NCI-H226 (cell line): Measurements from ENCODE around the gene BMP5.

Experiments
- DNase-seq: peaks from one replicate; pipeline ENCODE4 v3.0.0-alpha.2; 2015

BMP5 gene

DNA sequence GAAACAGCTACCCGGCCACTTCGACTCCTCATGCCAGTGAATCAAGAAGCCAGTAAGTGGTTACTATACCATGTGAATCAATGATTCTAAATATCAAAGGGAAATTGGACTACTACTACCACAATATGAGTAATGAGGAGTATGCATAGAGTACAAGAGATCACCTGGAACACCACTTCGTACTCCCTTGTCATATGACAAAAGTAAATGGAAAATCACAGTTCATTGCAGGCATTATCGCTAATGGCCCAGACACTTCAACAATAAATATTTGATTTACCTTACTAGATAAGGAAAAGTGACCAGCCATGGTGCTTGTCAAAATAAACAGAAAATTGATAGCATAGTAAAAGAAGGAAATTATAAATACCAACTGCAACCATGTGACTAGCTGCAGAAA, 73.1 kb downstream of the BMP5 start:
- no peak for DNase-seq

DNA sequence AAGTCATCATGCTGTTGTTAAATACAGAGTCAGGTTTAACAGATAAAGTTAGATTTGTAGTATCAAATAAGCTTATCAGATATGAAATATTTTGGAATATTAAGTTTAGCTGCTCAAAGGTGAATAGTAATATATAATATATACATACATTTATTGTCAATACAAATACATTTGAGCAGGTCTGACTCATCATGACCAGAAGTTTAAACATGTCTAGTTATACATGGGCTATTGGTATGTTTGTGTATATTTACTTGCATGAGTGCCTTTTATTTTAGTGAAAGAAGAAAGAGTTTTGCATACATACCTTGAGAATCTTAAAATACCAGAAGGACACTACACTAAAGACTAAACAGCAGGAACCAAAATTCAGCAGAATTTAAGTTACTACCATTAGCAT, 76.8 kb downstream of the BMP5 start:
- no peak for DNase-seq

GRCh38 chr6:55794136-55794812, 81.1 kb downstream of the BMP5 start:
- DNase-seq: no peak

DNA sequence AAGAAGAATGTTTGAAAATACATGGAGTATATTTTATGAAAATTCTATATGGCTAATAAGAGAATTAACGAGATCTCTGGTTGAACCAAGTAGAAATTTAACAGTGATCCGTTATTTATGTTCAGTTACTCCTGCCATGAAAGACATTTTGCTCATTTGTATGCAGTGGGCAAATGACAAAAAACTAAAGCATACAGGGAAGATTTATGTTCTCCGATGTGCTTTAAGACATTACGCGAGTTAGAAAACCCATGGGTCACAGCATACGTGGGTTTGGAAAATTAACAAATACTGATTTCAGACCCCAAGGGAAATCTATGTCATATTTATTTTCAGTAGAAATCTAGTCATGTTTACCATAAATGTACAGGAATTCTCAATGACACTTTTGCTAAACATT, 90.1 kb downstream of the BMP5 start:
- no peak for DNase-seq

DNA sequence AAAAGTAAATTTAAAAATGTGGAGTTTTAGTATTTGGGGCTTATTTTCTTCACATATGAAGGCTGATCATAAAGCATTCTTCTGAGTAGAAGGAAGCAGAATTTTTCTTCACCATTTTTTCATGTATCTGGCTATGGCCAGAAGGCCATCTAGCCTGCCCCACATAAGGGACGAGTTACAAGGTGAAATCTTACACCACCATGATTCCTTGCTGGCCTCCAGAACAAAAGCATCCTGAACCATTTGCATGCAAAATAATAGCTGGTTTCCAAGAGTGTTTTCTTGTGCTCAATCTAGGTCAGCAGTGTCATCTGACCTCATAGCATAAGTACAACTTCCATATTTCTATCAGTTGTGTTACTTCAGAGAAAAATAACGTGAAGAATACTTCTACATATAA, 93.1 kb downstream of the BMP5 start:
- no peak for DNase-seq

GRCh38 chr6:55778705-55779104, 96.7 kb downstream of the BMP5 start:
- DNase-seq: no peak

GRCh38 chr6:55777469-55777868, 97.9 kb downstream of the BMP5 start:
- DNase-seq: peak; percentile 12

DNA sequence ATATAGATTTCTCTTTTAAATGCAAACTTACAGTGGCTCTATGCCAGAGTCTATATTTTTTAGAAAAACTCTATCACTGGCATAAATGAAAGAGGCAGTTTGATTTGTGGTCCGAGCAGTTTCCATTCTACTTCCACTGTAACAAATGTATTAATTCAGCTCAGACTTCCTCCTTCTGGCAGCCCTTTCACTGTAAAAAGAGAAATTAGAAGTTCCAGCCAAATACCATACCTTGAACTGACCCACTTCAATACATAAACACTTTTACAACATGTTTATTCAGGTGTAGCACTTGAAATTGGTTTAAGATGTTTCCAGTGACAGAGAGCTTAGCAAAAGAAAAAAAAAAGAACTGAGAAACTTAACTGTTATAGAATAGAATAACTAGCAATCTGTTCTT, 99.3 kb downstream of the BMP5 start:
- DNase-seq: no peak

DNA sequence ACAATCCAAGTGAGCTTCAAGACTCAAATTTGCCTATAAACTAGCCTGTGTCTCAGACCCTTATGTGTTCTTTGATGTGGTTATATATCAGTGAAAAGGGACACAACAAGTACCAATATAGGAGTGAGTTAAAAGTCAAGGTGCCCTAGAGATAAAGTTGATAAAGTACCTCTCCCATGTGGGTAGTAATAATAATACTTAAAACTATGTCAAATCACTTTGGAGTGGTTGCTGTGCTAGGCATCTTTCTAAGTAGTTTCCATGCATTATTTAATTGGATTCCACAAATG, 100.4 kb downstream of the BMP5 start:
- no peak for DNase-seq

- no peak for DNase-seq
These were observed 100.9 kb downstream of the BMP5 start for GRCh38 chr6:55774286-55775028.

GRCh38 chr6:55773620-55774216, 101.7 kb downstream of the BMP5 start:
- no peak for DNase-seq

- DNase-seq: no peak
These were observed 102.7 kb downstream of the BMP5 start for GRCh38 chr6:55772730-55773129.

DNA sequence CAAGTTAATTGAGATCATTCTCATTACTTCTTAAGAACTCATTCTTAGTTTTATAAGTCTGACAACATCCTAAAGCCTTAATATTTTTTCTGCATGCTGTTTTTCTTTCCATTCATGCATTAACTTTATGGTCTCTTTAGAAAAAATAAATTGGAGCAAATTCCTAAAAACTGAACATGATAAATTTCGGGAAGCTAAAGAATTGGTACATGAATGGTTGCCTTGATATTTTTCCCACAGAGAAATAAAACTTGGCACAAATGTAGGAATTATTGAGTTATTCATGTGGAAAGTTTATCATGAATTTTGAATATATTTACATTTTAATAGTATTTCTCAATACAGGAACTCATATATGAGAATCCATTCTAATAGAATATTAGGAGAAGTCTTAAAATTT, 115.9 kb downstream of the BMP5 start:
- no peak for DNase-seq

DNA sequence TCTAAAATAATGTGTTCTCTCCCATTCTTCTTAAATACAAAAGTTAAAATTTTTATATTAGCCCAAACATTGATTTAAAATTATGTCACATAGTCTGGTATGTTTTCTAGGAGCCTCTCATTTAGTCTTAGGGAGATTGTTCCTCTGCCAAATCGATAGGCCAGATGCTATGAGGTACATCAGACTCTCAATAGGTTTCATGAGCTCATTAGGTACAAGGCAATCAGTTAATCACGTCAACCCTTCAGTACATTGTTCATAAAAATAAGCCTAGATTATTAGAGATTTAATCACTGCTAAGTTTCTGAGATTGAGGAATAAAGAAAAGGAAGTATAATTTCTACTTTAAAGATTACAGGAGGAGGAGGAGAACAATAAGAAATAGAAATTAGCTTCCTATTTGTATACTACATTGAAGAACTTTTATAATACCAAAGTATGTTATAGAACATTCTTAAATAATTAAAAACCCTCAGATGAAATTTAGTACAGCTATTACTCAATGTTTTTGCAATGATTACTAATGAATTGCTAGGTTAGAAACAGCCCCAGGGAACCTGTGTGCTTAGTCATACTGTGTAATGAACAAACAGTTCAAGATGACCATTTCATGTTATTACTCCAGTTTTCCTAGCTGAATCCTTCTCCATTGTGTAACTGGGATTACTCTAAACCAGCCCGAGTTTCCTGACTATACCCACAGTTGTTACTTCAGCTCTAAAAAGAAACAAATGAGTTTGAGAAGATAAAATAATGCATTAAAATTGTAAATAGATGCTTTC, 117.0 kb downstream of the BMP5 start:
- peak; percentile 76 for DNase-seq

DNA sequence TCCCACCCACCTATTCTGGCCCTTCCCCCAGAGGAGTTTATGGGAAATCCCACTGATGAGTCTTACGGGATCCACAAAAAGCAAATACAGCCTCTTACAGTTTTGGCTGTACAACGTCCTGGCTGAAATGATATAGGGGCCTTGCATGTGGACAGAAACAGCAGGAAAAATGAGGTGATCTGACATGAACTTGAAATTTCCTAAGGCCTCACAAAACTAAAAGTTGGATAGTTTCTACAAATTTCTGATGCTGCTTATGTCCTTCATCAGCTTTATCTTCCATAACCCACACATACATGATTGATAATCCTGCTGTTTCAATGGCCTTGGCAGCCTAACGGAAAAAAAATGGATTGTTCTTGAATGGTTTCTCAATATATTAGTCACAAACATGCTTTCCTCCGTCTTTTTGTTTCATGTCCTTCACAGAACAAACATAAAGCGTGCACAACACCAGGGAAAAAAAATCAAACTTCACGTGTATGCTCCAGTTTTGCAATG, 118.8 kb downstream of the BMP5 start:
- no peak for DNase-seq

GRCh38 chr6:55748880-55749279, 126.5 kb downstream of the BMP5 start:
- no peak for DNase-seq

DNA sequence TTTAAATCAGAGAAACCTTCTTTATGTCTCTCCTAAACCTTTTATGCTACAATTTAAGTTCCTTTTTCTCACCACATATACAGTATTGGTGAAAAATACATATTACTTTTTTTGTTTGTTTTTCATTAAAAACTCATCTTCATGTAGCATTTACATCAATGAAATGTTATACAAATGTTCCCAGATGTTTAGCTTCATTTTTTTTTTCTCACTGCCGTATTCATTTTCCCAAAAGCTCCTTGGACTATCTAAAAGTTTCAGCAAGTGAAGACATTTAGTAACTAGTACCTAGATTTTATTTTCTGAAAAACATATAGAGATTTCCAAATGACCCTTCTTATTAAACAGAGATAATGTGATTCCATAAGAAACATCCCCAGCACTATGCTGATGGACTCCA, 128.9 kb downstream of the BMP5 start:
- DNase-seq: no peak

DNA sequence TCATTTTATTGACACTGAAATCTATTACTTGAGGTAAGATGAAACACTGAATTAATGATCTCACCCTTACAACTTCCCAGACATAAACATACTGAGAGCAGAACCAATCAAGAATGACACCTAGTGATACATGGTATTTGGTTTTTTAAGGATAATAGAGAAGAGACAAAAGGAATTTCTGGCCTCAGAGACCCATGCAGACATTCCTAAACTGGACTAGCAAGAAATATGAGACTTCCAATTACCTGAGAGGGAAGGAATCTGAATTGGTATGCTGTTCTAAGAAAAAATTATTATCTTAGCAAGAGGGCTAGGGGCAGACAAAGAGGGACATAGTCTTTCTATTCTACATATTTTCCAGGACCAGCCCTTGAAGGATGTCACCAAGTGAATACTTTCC, 141.1 kb downstream of the BMP5 start:
- DNase-seq: no peak

- DNase-seq: no peak
These were observed 145.7 kb downstream of the BMP5 start for GRCh38 chr6:55729665-55730064.

DNA sequence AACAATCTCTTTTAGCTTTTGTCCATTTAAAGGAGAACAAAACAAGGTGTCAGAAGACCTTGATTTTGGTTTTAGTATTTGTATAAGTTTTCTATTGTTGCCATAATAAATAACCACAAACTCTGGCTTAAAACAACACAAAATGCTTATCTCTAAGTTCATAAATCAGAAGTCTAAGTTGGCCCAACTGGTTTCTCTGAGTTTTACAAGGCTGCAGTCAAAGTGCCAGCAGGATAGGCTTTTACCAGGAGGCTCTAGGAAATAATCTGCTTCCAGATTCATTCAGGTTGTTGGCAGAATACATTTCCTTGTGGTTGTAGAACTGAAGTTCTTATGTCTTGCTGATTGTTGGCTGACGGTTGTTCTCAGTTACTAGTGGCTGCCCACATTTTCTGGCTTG, 149.2 kb downstream of the BMP5 start:
- no peak for DNase-seq

GRCh38 chr6:55714831-55715230, 160.6 kb downstream of the BMP5 start:
- no peak for DNase-seq

DNA sequence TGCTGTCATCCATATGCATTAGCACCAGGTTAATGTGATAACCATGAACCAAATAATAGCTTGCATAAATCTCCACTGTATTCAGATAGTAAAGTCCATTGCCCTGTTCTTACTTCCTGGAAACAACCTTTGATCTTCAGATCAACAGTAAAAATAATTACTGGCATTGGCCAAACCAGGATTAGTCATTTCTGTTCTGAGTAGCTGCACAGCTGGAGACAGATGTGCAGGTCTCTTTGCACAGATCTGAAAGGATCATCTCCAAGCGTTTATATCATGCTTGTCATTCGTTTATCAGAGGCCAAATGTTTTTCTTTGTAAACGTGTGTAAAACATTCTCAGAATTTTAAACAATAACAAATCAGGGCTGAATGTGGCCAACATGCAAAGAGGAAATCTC, 162.0 kb downstream of the BMP5 start:
- DNase-seq: no peak

DNA sequence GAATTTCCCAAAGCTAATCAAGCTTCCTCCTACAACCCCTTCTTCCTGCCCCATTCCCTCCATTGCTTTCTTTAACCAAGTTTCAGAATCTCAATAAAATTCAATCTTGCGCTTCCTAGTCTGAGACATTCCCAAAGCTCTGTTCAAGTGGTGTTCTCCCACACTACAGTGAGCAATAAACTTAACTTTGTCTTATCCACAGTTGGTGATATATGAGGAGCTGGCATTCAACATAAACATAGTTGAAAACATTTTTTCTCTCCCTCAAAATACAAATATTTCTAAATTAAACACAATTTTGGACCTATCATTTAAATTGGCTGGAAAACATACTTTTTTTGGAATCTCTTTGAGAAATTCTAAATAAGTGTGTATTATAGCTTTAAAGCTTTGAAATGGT, 166.7 kb downstream of the BMP5 start:
- DNase-seq: no peak
